Measurements from ENCODE around the gene BARD1. TPM values are rescaled to one million over a fixed set of nuclear protein-coding genes. Genes with fewer than 3 reads are reported as not detected.

BARD1 gene
- total and polyA plus RNA-seq, 2 of the 13 experiments (the other 11 are each of a cell fraction or from before 2014, with no cell fraction given) = 5.3 to 30.4 TPM

DNA sequence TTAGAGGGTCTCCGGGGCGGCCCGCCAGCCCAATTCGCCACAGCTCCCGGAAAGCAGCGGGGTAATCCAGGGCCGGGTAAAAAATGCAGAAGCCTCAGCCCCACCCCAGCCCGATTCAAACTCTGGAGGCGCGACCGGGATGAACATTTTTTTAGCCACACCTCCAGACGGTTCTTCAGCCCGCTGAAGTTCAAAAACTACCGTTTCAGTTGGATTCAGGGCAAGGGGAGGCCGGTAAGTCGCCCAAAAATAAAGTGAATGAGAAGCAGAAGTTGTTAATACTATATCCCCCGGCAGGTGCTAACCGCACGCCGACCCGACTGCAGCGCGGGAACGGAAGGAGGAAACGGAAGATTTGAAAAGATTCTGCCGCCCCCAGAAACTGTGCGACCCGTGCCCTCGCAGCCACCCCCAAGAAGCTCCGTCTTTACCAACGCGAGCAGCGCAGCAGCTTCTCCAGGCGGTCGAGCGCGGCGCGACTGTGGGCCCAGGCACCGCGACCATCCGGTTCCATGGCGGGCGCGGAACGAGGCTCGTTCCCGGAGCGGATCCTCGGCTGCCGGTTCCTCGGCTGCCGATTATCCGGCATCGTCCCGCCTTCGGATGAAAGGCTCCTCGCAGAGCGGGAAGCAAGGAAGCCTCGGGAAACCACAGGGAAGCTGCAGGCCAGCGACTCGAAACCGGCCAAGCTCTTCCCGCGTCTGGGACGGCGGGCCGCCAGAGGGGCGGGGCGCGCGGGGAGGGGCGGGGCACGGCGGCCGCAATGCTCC lies at the start of gene BARD1 (continued):
- TF ChIP-seq ZNF446 (CRISPR knock-in tag; IDR thresholded peaks at IDR 0.05) (no peak), ZNF619 (CRISPR knock-in tag; IDR thresholded peaks at IDR 0.05) (no peak), MEF2D (CRISPR knock-in tag; IDR thresholded peaks at IDR 0.05) (peak; percentile 85), ZNF569 (CRISPR knock-in tag; IDR thresholded peaks at IDR 0.05; ENCODE audit: borderline replicate concordance) (no peak; the same call in 1 of the 2 replicates), RAD21 (CRISPR knock-in tag; IDR thresholded peaks at IDR 0.05) (0 out of 2 replicates have a peak, but pooled peaks have one; percentile 11), TRIM24 (CRISPR knock-in tag; IDR thresholded peaks at IDR 0.05) (no peak), SMYD3 (CRISPR knock-in tag; IDR thresholded peaks at IDR 0.05) (no peak), DMAP1 (CRISPR knock-in tag; IDR thresholded peaks at IDR 0.05) (0 out of 2 replicates have a peak, but pooled peaks have one; percentile 23), ZNF180 (CRISPR knock-in tag; IDR thresholded peaks at IDR 0.05; ENCODE audit: borderline replicate concordance, low read depth) (peak; percentile 15; the same call in 1 of the 2 replicates), FOXA3 (CRISPR knock-in tag; IDR thresholded peaks at IDR 0.05) (no peak), SNRNP70 (IDR thresholded peaks at IDR 0.05; ENCODE audit: low read depth, low read length) (no peak), ZNF615 (CRISPR knock-in tag; IDR thresholded peaks at IDR 0.05; ENCODE audit: borderline replicate concordance) (no peak), NR3C1 (CRISPR knock-in tag; IDR thresholded peaks at IDR 0.05) (no peak), KDM2A (CRISPR knock-in tag; IDR thresholded peaks at IDR 0.05; ENCODE audit: borderline replicate concordance, low read depth) (no peak), SMAD9 (CRISPR knock-in tag; IDR thresholded peaks at IDR 0.05) (no peak), ZNF777 (CRISPR knock-in tag; IDR thresholded peaks at IDR 0.05) (0 out of 2 replicates have a peak, but pooled peaks have one; percentile 30)
- TF ChIP-seq, protein P1, sequence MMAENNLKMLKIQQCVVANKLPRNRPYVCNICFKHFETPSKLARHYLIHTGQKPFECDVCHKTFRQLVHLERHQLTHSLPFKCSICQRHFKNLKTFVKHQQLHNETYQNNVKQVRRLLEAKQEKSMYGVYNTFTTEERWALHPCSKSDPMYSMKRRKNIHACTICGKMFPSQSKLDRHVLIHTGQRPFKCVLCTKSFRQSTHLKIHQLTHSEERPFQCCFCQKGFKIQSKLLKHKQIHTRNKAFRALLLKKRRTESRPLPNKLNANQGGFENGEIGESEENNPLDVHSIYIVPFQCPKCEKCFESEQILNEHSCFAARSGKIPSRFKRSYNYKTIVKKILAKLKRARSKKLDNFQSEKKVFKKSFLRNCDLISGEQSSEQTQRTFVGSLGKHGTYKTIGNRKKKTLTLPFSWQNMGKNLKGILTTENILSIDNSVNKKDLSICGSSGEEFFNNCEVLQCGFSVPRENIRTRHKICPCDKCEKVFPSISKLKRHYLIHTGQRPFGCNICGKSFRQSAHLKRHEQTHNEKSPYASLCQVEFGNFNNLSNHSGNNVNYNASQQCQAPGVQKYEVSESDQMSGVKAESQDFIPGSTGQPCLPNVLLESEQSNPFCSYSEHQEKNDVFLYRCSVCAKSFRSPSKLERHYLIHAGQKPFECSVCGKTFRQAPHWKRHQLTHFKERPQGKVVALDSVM (CRISPR knock-in tag; IDR thresholded peaks at IDR 0.05) = no peak
- TF ChIP-seq, protein P2, sequence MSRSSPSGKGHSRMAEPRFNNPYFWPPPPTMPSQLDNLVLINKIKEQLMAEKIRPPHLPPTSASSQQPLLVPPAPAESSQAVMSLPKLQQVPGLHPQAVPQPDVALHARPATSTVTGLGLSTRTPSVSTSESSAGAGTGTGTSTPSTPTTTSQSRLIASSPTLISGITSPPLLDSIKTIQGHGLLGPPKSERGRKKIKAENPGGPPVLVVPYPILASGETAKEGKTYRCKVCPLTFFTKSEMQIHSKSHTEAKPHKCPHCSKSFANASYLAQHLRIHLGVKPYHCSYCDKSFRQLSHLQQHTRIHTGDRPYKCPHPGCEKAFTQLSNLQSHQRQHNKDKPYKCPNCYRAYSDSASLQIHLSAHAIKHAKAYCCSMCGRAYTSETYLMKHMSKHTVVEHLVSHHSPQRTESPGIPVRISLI (CRISPR knock-in tag; IDR thresholded peaks at IDR 0.05; ENCODE audit: borderline replicate concordance) = no peak
- TF ChIP-seq, protein P3, sequence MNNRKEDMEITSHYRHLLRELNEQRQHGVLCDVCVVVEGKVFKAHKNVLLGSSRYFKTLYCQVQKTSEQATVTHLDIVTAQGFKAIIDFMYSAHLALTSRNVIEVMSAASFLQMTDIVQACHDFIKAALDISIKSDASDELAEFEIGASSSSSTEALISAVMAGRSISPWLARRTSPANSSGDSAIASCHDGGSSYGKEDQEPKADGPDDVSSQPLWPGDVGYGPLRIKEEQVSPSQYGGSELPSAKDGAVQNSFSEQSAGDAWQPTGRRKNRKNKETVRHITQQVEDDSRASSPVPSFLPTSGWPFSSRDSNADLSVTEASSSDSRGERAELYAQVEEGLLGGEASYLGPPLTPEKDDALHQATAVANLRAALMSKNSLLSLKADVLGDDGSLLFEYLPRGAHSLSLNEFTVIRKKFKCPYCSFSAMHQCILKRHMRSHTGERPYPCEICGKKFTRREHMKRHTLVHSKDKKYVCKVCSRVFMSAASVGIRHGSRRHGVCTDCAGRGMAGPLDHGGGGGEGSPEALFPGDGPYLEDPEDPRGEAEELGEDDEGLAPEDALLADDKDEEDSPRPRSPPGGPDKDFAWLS (CRISPR knock-in tag; IDR thresholded peaks at IDR 0.05; ENCODE audit: borderline replicate concordance) = no peak
- TF ChIP-seq, protein P4, sequence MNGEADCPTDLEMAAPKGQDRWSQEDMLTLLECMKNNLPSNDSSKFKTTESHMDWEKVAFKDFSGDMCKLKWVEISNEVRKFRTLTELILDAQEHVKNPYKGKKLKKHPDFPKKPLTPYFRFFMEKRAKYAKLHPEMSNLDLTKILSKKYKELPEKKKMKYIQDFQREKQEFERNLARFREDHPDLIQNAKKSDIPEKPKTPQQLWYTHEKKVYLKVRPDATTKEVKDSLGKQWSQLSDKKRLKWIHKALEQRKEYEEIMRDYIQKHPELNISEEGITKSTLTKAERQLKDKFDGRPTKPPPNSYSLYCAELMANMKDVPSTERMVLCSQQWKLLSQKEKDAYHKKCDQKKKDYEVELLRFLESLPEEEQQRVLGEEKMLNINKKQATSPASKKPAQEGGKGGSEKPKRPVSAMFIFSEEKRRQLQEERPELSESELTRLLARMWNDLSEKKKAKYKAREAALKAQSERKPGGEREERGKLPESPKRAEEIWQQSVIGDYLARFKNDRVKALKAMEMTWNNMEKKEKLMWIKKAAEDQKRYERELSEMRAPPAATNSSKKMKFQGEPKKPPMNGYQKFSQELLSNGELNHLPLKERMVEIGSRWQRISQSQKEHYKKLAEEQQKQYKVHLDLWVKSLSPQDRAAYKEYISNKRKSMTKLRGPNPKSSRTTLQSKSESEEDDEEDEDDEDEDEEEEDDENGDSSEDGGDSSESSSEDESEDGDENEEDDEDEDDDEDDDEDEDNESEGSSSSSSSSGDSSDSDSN (CRISPR knock-in tag; IDR thresholded peaks at IDR 0.05) = peak; percentile 97
- TF ChIP-seq, protein P5, sequence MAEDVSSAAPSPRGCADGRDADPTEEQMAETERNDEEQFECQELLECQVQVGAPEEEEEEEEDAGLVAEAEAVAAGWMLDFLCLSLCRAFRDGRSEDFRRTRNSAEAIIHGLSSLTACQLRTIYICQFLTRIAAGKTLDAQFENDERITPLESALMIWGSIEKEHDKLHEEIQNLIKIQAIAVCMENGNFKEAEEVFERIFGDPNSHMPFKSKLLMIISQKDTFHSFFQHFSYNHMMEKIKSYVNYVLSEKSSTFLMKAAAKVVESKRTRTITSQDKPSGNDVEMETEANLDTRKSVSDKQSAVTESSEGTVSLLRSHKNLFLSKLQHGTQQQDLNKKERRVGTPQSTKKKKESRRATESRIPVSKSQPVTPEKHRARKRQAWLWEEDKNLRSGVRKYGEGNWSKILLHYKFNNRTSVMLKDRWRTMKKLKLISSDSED (CRISPR knock-in tag; IDR thresholded peaks at IDR 0.05) = no peak
